DMS 273 (cell line): ENCODE measurements around the gene CCT3.
A peak's percentile ranks its signal among the peaks of the same experiment; 100 is the strongest.
"Not testable (repeated sequence)": the region's sequence is repeated elsewhere in the genome, so short reads cannot be mapped to it uniquely, and the experiment has no call there.

ENCODE experiments used
- DNase-seq: peaks from one replicate; lab custom pipeline; 2025; ENCODE audit not compliant: unreplicated experiment; lab: John Stamatoyannopoulos, UW

The CCT3 gene

DNA sequence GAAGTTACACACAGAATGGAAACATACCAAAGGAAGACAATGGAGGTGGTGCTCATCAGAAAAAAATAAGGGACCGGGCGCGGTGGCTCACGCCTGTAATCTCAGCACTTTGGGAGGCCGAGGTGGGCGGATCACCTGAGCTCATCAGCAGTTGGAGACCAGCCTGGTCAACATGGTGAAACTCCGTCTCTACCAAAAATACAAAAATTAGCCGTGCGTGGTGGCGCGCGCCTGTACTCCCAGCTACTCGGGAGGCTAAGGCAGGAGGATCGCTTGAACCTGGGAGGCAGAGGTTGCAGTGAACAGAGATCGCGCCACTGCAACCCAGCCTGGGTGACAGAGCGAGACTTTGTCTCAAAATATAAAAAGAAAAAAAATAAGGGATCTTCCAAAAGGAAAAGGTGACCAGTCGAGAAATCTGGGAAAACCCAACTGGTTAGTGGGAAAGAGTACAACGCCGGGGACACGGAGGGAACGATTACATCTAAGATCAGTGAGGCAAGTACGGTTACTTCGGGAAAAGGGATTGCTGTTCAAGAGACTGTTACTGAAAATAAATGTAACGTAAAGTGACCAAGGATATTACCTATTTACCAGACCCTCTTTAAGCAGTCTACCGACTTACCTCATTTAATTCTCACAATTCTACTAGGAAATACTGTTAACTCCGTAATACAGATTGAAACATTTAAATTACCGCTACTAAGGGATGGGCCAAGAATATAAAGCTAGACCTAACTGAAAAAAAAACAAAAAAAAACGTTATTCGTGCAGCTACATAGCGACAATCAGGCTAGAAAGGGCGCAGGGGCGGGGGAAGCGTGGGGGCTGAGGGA, 822 bp downstream of the CCT3 start:
- DNase-seq: peak; percentile 26

DNA sequence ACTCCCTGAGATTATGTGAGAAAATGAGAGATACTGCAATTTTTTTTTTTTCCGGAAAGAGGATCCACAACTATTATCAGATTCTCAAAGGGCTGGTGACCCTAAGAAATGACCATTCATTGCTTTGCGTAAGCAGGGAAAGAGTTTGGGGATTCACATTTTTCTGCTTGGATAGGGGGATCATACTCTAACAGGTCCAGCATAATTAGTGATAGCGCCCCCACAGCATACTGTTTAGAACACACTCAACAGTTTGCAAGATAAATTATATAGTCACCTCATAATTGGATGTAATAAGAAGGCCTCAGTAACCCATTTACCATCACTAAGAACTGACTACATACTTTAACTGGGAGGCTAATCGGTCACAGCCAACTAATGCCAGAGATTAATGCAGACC, 1.9 kb downstream of the CCT3 start:
- peak; percentile 55 for DNase-seq

GRCh38 chr1:156323179-156323578, 14.9 kb downstream of the CCT3 start:
- DNase-seq: not testable (repeated sequence)

DNA sequence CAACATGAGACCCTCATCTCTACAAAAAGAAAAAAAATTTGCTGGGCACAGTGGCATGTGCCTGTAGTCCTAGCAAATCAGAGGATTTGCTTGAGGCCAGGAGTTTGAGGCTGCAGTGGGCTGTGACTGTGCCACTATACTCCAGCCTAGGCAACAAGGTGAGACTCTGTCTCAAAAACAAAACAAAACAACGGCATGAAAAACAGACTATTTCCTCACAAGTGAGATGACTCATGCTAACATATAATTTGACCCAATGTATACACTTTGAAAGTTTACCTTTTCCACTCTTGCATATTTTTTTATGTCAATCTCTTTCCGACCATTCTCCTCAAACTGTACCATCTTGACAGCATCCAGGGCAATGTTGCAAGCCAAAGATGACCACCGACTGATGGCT, 17.5 kb downstream of the CCT3 start:
- no peak for DNase-seq

DNA sequence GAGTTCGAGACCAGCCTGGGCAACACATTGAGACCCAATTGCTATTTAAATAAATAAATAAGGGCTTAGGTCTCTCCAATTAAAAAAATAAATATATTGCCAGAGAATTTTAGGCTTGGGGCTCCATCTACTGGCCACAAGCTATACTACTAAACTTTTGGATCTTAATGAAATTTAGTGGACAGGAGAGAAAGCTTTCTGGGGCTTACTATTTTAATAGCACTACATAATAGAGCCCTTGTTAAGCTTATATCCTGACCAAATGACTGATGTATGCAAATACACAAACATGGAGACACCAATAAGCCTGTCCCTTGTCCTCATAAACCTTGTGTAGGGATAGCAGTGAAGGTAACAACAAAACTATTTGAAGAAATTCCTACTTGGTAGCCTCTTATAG, 18.4 kb downstream of the CCT3 start:
- peak; percentile 56 for DNase-seq

DNA sequence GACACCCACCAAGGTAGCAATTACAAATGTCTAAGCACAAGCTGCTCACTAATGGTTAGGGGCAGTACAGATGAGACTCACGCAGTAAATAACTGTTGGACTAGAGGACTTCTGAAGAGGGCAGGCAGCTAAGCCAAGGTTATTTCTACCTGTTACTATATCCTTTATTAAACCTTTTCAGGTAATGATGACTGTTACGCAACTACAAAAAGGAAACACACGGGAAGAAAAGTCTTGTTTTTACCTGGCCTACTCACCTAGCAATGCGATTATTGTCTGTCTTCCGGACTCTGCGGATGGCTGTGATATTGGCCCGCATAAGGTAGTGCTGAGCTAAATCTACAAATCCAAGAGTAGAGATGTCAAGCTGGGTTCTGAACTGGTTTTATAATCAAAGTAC, 21.2 kb downstream of the CCT3 start:
- no peak for DNase-seq

DNA sequence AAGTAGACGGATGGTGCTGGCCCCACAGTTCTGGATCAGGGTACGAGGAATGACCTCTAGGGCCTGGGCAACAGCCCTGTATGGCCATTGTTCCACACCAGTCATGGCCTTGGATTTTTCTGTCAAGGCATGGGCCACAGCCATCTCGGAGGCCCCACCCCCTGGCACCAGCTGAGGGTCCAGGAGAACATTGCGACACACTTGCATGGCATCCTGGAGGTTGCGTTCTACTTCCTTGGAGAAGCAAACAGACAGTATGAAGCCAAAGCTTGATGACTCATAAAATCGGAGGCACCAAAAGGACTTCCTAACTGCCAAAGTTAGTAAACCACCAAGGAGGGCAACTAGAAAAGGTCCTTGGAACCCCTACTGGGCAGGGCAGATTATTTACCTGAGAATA, 27.1 kb downstream of the CCT3 start:
- DNase-seq: no peak

DNA sequence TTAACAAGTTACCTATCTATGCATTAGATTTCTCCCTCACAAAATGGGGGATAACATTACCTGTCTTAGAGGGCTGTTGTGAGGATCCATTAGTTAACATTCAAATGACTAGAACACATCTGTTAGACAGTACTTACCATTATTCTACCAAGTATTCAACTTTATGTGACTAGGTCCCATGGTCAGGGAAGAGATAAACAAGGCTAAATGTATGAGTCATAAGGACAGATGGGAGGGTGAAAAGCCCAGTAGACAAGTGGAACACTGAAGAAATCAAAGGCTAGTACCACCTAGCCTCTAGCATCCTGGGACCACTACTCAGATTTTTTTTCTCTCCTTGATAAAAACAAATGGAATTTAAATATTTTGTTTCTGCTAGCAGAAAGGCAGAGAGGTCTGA, 30.0 kb downstream of the CCT3 start:
- DNase-seq: no peak

DNA sequence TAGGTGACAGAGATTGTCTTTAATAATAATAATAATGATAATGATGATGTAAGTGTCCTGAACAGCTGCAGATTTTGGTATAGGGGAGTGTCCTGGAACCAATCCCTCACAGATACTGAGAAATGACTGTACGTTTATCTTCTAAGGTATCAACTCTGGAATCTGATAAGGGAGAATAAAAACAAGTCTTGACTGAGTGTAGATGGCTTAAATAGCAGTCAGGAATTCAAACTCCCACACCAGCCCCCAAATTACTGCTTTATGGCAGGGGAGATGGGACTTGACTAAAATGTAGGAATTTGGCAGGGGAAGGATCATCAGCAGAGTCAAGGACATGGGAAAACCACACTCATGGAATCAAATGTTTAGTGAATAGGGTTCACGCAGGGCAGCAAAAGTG, 32.9 kb downstream of the CCT3 start:
- no peak for DNase-seq

GRCh38 chr1:156303241-156303640, 34.9 kb downstream of the CCT3 start:
- DNase-seq: no peak

DNA sequence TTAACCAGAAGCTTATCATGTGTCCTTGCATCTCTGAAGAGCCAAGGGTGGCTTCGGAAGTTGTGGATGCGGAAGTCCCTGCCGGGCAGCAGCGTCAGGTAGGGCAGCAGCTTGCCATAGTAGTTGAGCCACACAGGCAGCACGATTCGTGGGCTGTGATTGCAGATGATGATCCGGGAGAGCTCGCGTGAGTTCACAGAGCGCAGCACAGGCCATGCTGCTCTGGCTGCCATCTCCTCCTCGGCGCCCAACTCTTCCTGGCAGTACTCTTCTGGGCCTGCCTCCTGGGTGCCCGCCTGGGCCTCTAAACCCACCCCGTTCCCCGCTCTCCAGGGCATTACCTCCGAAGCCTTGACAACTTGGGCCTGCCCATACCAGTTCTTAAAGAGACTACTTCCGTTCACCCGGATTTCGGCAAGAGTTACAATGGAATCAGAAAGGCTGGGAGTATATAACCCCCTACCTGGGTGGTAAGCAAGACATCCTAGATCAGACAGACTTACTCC, 39.2 kb downstream of the CCT3 start, which contains the start of gene VHLL:
Gene VHLL, minus strand, starts transcription at position 456 of the 506 bp plus-strand sequence. Its CDS starts 118 bp downstream, at position 338.
- DNase-seq: no peak

DNA sequence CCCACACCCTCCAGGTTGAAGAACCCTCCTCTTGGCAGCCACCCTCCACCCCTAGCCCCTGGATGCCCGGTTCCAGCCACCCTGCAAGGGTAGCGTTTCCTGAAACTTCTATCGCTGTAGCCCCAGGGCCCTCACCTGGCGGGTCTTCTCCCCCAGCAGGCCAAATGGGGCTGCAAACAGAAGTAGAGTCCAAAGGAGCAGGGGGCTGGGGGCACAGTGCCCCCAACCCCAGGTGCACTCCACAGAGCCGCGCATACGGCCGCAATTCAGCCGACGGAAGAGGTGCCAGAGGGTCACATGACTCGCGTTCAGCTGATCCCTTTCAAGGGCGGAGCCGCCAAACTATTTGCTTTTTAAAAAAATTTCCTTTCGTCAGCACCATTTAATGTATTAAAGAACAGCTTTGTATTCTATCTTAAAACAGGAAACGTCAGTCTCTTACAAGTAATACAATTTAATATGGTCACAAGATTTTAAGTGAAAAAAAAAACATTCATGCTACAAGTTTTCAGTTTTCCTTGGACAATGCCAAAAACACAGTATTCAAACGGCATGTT, 42.6 kb downstream of the CCT3 start, which contains the start of gene GLMP:
Gene GLMP, minus strand, starts transcription at position 289 of the 557 bp plus-strand sequence. Its CDS starts 34 bp downstream, at position 255.
- peak; percentile 80 for DNase-seq

DNA sequence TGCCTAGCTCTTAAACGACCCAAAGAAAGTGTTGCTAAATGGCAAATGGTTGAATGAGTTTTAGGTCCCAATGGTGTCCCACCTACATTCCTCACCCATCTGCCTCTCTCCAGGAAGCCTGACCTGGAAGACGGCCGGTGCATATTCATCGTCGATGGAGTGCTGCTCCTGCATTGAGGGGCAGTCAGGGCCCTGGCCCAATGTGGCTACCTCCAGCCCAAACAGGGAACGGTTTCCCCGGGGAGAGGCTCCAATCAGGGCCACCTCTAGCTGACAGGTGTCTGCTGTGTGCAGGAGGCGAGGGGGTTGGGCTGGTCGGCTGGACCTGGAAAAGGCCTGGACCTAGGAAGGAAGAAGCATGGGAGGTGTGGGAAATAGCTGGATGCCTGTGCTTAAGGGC, 44.2 kb downstream of the CCT3 start:
- no peak for DNase-seq

- DNase-seq: no peak
Observed at GRCh38 chr1:156293098-156293434, 45.0 kb downstream of the CCT3 start.

- no peak for DNase-seq
Observed at GRCh38 chr1:156291226-156292061, 46.6 kb downstream of the CCT3 start.

- no peak for DNase-seq
Observed at GRCh38 chr1:156289857-156290256, 48.2 kb downstream of the CCT3 start.

DNA sequence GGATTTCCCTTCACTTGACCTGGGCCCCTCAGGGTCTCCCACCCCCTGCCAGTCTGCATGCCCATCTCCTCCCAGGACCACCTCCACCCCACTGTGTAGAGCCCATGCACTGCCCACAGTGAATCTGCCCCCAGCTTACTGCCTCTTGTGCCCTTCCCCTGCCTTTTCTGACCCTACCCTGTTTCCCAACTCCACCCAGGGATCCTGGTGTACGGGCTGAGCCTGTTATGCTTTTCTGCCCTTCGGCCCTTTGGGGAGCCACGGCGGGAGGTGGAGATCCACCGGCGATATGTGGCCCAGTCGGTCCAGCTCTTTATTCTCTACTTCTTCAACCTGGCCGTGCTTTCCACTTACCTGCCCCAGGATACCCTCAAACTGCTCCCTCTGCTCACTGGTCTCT, 52.0 kb downstream of the CCT3 start:
- no peak for DNase-seq

DNA sequence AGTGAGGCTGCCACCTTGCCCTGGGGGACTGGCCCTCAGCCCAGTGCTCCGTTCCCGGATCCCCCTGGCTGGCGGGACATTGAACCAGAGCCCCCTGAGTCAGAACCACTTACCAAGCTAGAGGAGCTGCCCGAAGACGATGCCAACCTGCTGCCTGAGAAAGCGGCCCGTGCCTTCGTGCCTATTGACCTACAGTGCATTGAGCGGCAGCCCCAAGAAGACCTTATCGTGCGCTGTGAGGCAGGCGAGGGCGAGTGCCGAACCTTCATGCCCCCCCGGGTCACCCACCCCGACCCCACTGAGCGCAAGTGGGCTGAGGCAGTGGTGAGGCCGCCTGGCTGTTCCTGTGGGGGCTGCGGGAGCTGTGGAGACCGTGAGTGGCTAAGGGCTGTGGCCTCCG, 52.7 kb downstream of the CCT3 start:
- no peak for DNase-seq

DNA sequence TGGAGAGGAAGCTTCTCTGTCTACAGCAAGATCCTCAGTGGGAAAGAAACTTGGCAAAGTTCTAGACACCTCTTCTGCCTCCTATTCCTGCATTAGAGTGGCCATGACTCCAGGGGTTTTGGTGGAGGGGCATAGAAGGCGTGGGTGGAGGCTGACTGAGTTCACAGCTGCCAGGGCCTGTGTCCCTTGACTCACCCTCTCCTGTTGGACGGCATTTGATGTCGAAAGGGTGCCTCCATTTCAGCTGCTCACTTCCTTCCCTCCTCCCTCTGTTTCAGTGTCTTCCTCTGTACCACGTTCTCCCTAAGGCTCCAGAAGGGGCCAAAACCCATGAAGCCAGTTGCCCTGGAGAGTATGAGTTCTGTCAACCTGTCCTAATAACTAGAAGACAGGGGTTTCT, 53.3 kb downstream of the CCT3 start:
- no peak for DNase-seq

- DNase-seq: no peak
Observed at GRCh38 chr1:156284112-156284511, 54.0 kb downstream of the CCT3 start, which contains the start of gene TMEM79. TSS of gene TMEM79 (plus strand) at chr1:156284325. CDS start at chr1:156285227, 902 bp downstream.

GRCh38 chr1:156283521-156283920, 54.6 kb downstream of the CCT3 start:
- no peak for DNase-seq
